ENCODE measurements around the gene NKAIN2.

NKAIN2 gene

DNA sequence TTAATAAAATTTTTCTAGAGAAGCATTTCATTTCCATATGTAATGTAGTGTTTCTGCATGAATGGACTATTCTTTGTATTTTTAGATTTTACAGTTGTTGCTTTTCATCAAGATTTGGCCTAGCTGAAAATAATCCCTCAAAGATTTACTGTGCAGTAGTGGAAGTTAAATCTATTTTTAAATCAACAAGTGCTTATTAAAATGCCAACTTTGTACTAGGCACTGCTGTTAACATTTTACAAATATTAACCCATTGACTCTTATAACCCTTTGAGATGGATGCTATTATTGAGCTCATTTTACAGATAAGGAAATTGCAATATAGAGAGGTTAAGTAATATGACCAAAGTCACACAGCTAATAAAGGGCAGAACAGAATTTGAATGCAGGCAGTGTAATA is 274.5 kb downstream of the NKAIN2 start:
- in situ Hi-C loops (cut with HindIII; ENCODE audit: low sequenced_read_pairs): no loop called here
- TF ChIP-seq, protein P1, sequence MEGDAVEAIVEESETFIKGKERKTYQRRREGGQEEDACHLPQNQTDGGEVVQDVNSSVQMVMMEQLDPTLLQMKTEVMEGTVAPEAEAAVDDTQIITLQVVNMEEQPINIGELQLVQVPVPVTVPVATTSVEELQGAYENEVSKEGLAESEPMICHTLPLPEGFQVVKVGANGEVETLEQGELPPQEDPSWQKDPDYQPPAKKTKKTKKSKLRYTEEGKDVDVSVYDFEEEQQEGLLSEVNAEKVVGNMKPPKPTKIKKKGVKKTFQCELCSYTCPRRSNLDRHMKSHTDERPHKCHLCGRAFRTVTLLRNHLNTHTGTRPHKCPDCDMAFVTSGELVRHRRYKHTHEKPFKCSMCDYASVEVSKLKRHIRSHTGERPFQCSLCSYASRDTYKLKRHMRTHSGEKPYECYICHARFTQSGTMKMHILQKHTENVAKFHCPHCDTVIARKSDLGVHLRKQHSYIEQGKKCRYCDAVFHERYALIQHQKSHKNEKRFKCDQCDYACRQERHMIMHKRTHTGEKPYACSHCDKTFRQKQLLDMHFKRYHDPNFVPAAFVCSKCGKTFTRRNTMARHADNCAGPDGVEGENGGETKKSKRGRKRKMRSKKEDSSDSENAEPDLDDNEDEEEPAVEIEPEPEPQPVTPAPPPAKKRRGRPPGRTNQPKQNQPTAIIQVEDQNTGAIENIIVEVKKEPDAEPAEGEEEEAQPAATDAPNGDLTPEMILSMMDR (IDR thresholded peaks at IDR 0.05; ENCODE audit: low read depth, low read length): no peak
- H3K4me3 ChIP-seq (ENCODE audit: low read depth, low read length): no peak overlapping the region
- DNase-seq (ENCODE audit: low read depth, low spot score): no peak

GRCh38 chr6:124080483-124080882 is 276.8 kb downstream of the NKAIN2 start:
- no peak for DNase-seq (ENCODE audit: low read depth, low spot score)
- in situ Hi-C loops (cut with HindIII; ENCODE audit: low sequenced_read_pairs): no loop called here
- TF ChIP-seq, protein P1 (IDR thresholded peaks at IDR 0.05; ENCODE audit: low read depth, low read length): no peak
- H3K4me3 ChIP-seq (ENCODE audit: low read depth, low read length): no peak overlapping the region

DNA sequence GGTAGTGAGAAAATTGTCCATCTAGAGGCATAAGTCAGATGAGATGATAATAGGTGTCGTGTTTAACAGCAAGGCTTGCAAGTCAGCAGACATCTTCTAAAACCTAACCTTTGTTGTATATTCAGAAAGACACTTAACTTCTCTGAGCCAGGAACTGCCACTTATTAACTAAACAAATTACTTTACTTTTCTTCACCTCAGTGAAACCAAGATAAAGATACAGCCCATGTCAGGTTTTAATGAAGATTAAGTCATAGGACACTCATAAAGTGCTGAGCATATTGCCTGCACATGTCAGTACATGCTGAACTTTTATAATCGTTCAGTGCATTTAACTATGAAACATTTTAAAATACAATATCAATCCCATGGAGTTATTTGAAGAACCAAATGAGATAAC is 286.8 kb downstream of the NKAIN2 start:
- DNase-seq (ENCODE audit: low read depth, low spot score): no peak
- H3K4me3 ChIP-seq (ENCODE audit: low read depth, low read length): no peak overlapping the region
- in situ Hi-C loops (cut with HindIII; ENCODE audit: low sequenced_read_pairs): no loop called here
- TF ChIP-seq, protein P1 (IDR thresholded peaks at IDR 0.05; ENCODE audit: low read depth, low read length): no peak

DNA sequence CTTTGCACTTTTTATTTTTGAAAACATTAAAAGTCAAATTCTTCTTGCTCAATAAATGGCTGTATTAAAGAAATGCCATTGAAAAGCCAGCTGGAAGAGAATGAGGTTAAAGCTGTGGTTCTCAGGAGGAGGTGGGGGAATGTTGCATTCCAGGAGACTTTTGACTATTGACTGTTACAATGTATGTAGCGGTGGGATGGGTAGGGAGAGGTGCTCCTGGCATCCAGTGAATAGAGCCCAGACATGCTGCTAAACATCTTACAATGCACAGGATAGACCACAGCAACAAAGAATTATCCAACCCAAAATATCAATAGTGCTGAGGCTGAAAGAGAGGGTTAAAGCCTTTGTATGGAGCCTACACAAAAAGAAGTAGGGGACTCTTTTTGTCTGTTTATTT is 295.9 kb downstream of the NKAIN2 start:
- TF ChIP-seq, protein P1 (IDR thresholded peaks at IDR 0.05; ENCODE audit: low read depth, low read length): no peak

DNA sequence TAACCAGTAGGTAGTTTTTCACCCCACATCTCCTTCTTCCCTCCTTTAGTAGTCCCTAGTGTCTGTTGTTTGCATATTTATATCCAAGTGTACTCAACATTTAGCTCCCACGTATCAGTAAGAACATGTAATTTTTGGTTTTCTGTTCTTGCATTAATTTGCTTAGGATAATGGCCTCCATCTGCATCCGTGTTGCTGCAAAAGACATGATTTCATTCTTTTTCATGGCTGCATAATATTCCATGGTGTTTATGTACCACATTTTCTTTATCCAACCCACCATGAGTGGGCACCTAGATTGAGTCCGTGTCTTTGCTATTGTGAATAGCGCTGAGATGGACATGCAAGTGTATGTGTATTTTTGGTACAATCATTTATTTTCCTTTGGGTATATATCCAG is 306.8 kb downstream of the NKAIN2 start:
- TF ChIP-seq, protein P1 (IDR thresholded peaks at IDR 0.05; ENCODE audit: low read depth, low read length): no peak
- DNase-seq (ENCODE audit: low read depth, low spot score): no peak
- in situ Hi-C loops (cut with HindIII; ENCODE audit: low sequenced_read_pairs): no loop called here
- H3K4me3 ChIP-seq (ENCODE audit: low read depth, low read length): no peak overlapping the region

More for the DNA sequence above, 295.9 kb downstream of the NKAIN2 start:
- H3K4me3 ChIP-seq (ENCODE audit: low read depth, low read length): no peak overlapping the region
- no peak for DNase-seq (ENCODE audit: low read depth, low spot score)
- in situ Hi-C loops (cut with HindIII; ENCODE audit: low sequenced_read_pairs): no loop called here

DNA sequence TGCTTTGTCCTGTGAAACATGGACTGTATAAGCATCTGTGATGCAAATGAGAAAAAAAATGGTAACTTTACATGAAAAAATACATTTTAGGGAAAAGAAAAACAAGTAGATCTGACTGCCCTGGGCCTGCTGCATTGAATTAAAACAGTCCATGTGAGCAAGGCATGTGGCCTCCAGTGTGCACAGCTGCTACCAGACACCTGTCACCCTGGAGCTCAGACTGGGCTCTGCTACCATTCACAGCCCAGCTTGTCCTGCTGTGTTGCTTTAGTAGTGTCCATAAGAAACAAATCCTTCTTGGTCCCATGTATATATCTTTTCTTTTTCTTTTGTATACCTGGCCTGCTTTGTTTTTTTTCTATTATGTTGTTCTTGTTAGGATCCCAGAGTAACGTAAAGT is 315.9 kb downstream of the NKAIN2 start:
- in situ Hi-C loops (cut with HindIII; ENCODE audit: low sequenced_read_pairs): no loop called here
- TF ChIP-seq, protein P1 (IDR thresholded peaks at IDR 0.05; ENCODE audit: low read depth, low read length): no peak
- no peak for DNase-seq (ENCODE audit: low read depth, low spot score)

More for the DNA sequence above, 315.9 kb downstream of the NKAIN2 start:
- H3K4me3 ChIP-seq (ENCODE audit: low read depth, low read length): no peak overlapping the region
